DMS79 (cell line): Measurements from ENCODE around the gene CCZ1.
A peak's percentile ranks its signal among the peaks of the same experiment; 100 is the strongest.
"Not testable (repeated sequence)": the region's sequence is repeated elsewhere in the genome, so short reads cannot be mapped to it uniquely, and the experiment has no call there.

Experiments used
- DNase-seq: peaks from one replicate; lab custom pipeline; 2025; lab: John Stamatoyannopoulos, UW

CCZ1 gene

GRCh38 chr7:5898480-5899224 lies at the start of gene CCZ1:
TSS of gene CCZ1 (plus strand) at chr7:5898733. CDS start at chr7:5898800, 67 bp downstream.
- peak; percentile 40 for DNase-seq

GRCh38 chr7:5850944-5851343 lies 47.6 kb upstream of the CCZ1 start:
- no peak for DNase-seq

- DNase-seq, result no peak
Observed at GRCh38 chr7:5854738-5855137, 43.8 kb upstream of the CCZ1 start.

- not testable (repeated sequence) for DNase-seq
Observed at GRCh38 chr7:5857041-5857575, 41.4 kb upstream of the CCZ1 start.

GRCh38 chr7:5858494-5858893 lies 40.0 kb upstream of the CCZ1 start:
- not testable (repeated sequence) for DNase-seq

- not testable (repeated sequence) for DNase-seq
Observed at GRCh38 chr7:5861281-5861680, 37.3 kb upstream of the CCZ1 start.

- not testable (repeated sequence) for DNase-seq
Observed at GRCh38 chr7:5862753-5863366, 35.7 kb upstream of the CCZ1 start.

GRCh38 chr7:5865279-5865931 lies 33.1 kb upstream of the CCZ1 start:
- not testable (repeated sequence) for DNase-seq

- no peak for DNase-seq
Observed at GRCh38 chr7:5867060-5867459, 31.5 kb upstream of the CCZ1 start.

GRCh38 chr7:5868928-5869341 lies 29.6 kb upstream of the CCZ1 start:
- DNase-seq, result not testable (repeated sequence)

- no peak for DNase-seq
Observed at GRCh38 chr7:5869691-5870090, 28.8 kb upstream of the CCZ1 start.

- no peak for DNase-seq
Observed at GRCh38 chr7:5870311-5870710, 28.2 kb upstream of the CCZ1 start.

GRCh38 chr7:5872326-5872725 lies 26.2 kb upstream of the CCZ1 start:
- no peak for DNase-seq

- not testable (repeated sequence) for DNase-seq
Observed at GRCh38 chr7:5879591-5879990, 18.9 kb upstream of the CCZ1 start.

GRCh38 chr7:5880106-5880505 lies 18.4 kb upstream of the CCZ1 start:
- not testable (repeated sequence) for DNase-seq

GRCh38 chr7:5884431-5884830 lies 14.1 kb upstream of the CCZ1 start:
- DNase-seq, result not testable (repeated sequence)

GRCh38 chr7:5888021-5888420 lies 10.5 kb upstream of the CCZ1 start:
- peak; percentile 95 for DNase-seq

GRCh38 chr7:5890244-5890643 lies 8.3 kb upstream of the CCZ1 start:
- DNase-seq, result not testable (repeated sequence)

GRCh38 chr7:5892498-5892897 lies 6.0 kb upstream of the CCZ1 start:
- DNase-seq, result no peak

- peak; percentile 19 for DNase-seq
Observed at GRCh38 chr7:5897369-5897919, 1.1 kb upstream of the CCZ1 start.

GRCh38 chr7:5903002-5903401 lies 4.5 kb downstream of the CCZ1 start:
- not testable (repeated sequence) for DNase-seq

GRCh38 chr7:5904726-5905125 lies 6.2 kb downstream of the CCZ1 start:
- DNase-seq, result not testable (repeated sequence)
